GM18507 (cell line): Measurements from ENCODE around the gene TRAPPC12.

Source experiments
- DNase-seq: peaks from one replicate; pipeline ENCODE4 v3.0.0; 2011; ENCODE audit warnings: low read depth; ENCODE audit not compliant: insufficient read length; ENCODE audit errors: extremely low spot score
- FAIRE-seq: peaks from 2 replicates; lab custom pipeline; 2011; peaks lifted over from hg19 to GRCh38; lab: Jason Lieb, UNC

Gene TRAPPC12

DNA sequence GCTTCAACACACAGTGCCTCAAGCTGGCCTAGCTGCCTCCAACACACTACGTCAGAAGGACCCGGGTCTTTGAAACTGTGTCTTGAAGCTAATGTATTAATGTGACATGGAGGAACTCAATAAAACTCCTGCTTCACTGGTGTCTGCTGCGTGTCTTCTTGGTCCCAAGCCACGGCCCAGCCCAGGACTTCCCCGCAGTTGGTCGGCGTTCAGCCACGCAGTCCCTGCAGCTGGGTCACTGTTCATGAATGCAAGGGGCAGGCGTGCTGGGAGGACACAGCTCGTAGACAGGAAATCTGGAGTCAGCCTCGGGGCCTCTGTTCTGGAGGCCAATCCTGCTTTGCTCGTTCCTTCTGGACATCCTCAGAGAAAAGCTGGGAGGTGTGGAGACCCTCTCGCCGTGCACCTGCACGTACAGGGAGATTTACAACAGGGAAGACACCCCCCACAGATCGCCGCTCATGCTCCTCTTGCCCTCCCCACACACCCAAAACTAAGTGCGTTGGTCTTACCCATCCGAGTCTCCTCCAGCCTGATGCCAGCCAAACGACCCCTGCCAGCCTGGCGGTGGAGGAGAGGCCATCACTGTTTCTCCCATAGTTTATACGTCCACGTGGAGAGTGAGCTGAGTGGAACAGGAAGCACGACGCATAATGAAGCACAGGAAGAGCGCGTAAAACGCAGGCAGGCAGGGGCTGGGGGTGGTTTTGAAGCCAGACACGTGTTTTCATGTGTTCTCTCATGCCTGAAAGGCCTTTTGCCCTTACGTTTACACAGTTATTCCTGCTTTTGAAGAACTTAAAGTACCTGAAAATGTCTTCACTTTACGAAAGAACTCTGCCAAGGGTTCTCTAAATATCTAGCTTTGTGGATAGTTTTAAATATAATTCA is 100.2 kb downstream of the TRAPPC12 start:
- FAIRE-seq, result no peak
- DNase-seq, result no peak

DNA sequence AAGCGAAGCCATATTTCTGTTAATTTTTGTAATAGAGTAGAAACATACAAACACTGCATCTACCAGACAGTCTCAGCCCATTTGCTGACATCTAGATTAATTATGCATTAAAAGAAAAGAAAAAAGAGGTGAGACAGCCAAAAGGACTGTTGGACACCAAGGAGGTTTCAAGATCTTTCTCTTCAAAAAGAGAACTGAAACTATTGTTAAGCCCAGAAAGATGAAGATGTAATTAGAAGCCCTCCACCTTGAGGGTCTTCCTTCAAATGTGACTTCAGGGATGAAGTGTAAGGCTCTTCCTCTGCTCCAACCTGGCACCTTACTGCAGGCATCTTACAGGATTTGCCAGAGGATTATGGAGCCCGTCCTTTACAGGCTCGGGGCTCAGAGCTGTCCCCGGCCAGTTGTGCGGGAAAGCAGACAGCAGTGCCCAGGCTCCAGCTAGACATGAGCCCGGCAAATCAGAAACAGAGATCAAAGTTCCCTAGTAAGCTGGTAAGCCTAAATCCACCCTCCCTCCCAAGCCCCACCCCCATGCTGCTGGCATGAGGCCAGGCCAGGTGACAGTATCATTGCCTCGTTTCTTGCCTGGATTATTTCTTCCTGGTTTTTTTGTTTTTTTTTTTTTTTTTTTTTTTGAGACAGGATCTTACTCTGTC is 101.0 kb downstream of the TRAPPC12 start:
- DNase-seq (no peak), FAIRE-seq (peak; percentile 9)

- no peak for DNase-seq
- no peak for FAIRE-seq
Measured at GRCh38 chr2:3481011-3481400, 101.5 kb downstream of the TRAPPC12 start.

DNA sequence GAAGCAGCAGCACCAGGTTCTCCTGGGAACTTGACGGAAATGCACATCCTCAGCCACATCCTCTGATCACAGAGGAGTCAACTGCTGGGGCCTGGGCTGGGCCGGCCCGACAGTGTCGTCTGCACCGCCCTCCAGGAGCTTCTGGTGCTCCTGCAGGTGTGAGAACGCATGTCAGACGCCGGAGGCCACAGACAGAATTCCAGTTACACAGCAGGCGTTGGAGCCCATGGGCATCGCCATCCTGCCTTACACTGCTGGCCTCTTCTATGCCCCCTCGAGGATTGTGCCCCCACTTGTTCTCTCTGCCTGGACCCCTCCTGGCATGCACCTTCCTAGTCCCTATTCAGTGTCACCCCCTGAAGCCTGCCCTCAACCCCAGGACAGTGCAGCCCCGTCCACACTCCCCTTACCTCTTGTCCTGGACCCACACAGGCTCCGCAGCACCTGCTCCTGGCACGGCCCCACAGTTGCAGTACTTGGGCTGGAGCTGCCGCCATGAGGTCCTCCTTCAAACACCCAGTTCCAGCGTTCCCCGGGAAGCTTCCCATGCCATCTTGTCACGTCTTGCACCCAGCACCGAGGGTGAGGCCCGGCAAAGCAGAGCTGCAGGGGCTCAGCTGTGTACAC is 102.4 kb downstream of the TRAPPC12 start:
- DNase-seq (no peak), FAIRE-seq (no peak)

- no peak for DNase-seq
- FAIRE-seq, result no peak
Measured at GRCh38 chr2:3482363-3482821, 102.9 kb downstream of the TRAPPC12 start.

DNA sequence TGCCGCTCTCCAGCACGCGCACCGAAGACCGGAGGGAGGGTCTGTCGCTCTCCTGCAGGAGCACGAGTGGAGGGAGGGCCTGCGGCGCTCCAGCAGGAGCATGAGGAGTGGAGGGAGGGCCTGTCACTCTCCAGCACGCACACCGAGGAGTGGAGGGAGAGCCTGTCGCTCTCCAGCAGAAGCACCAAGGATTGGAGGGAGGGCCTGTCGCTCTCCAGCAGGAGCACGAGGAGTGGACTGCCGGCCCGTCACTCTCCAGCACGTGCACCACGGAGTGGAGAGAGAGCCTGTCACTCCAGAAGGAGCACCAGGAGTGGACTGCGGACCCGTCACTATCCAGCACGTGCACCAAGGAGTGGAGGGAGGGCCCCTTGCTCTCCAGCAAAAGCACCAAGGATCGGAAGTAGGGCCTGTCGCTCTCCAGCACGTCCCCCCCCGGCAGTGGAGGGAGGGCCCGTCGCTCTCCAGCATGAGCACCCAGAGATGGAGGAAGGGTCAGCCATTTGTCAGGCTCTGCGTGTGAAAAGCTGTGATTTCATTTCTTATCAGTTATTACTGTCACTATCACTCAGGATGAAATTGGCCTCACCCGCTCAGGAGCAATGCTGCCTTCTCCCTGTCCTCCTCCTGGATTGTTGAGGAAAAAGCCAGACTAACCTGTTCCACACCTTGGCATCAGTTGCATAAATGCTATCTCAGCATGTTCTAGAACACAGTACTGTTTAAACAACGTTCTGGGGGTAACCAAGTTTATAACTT is 103.9 kb downstream of the TRAPPC12 start:
- no peak for FAIRE-seq

DNA sequence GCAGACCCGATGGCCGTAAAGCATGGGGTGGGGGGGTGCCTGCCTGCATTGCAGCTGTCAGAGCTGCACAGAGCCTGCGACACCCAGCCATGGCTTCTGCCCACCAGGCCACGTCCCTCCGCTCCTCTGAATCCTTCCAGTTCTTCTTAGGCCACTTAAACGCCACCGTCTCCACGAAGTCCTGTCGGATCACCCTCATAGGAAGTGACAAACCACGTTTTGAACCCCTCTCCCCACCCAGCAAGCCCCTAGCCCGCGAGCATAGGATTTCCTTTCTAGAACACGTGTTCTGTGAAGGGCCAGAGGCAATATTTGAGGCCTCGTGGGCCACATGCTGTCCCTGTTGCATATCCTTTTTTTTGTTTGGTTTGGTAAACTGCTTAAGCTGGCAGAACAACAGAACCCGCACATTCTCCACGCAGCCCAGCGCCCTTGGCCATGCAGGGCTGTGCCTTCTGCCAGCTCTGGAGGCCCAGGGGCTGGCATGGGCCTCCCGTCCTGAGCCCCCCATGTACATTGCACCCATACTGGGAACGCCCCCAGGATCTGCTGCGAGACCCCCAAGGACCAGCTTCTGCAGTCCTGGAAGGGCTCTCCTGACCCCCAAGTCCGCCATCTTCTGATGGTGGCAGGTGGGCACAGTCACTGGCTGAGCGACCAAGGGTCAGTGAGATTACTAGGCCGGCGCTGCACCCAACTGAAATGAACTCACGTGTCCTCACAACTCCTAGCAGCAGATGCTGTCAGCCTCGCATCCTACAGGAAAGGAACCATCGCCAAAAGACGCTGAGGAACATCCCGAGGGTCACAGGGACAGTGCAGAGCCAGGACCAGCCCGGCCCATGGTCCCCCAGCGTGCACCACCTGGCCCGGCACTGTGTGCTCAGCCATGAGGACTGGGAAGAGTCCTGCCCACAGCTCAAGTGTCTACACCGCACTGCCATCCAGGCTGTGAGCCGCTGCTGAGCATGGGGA is 104.8 kb downstream of the TRAPPC12 start:
- no peak for FAIRE-seq

More for the DNA sequence above, 103.9 kb downstream of the TRAPPC12 start:
- DNase-seq, result no peak

GRCh38 chr2:3485166-3485565 is 105.7 kb downstream of the TRAPPC12 start:
- DNase-seq (no peak), FAIRE-seq (no peak)

More for the DNA sequence above, 104.8 kb downstream of the TRAPPC12 start:
- no peak for DNase-seq

DNA sequence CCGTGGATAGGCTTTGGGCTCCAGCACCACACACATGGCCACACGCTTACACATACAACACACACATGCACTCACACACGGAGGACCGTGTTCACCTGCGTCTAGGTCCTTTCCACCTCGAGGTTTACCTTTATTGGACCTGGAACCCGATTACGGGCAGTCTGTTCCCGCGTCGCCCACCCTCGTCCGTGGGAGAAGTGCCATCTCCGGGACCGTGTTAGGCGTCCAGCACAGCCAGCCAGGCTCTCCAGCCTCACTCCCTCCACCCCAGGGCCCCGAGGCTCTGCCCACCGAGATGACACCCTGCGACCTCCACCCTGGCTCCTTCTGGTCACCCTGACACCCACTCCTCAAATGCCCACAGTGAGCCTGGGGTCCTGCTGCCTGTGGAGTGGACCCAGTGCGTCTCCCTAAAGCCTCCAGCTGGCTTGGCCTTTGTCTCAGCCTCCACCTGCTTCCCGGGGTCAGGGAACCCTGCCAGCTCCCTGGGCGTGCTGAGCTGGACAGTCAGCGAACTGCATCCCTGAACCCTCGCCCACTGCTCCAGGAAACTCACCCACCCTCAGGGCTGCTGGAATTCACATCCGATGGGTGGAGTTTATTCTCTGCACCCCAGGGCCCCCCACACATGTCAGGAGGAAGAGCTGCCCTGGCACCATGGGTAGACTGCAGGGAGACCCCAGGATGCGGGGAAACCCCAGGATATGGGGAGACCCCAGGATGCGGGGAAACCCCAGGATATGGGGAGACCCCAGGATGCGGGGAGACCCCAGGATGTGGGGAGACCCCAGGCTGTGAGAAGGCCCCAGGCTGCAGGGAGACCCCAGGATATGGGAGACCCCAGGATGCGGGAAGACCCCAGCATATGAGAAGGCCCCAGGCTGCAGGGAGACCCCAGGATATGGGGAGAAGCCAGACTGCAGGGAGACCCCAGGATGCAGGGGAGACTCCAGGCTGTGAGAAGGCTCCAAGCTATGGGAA is 106.8 kb downstream of the TRAPPC12 start:
- no peak for FAIRE-seq
- no peak for DNase-seq

- DNase-seq, result no peak
- no peak for FAIRE-seq
Measured at GRCh38 chr2:3487028-3487425, 107.5 kb downstream of the TRAPPC12 start.

DNA sequence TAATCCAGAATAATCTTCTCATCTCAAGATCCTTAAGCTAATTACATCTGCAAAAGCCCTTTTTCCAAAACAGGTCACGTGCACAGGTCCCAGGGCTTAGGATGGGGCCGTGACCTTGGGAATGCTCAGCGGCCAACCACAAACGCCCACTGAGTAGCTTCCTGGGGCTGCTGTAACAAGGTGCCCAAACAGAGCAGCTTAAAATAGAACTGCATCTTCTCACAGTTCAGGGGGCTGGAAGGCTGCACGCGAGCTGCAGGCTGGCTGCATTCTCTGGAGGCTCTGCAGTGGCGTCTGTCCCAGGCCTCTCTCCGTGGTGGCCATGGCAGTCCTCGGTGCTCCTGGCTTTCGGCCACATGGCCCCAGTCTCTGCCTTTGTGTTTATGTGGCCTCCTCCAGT is 107.9 kb downstream of the TRAPPC12 start:
- DNase-seq (no peak), FAIRE-seq (no peak)

DNA sequence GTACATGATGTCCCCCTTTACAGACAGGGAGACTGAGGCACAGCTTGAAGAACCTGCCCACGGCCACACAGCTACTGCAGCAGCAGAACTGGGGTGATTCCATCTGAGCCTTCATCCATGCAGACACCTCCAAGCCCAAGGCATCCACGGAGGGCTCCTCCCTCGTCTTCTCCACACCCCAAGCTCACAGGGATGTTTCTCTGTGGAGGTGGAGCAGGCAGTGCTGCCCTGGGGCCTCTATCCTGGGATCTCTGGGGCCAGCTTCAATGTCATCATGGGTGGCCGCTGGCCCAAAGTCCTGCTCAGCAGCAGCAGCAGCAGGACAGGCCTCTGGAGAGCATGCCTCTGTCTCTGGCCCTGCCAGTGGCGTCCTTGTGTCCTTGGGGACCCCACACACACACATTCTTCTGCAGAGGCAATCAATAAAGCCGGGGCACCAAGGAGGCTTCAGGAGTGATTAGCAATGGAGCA is 108.6 kb downstream of the TRAPPC12 start:
- FAIRE-seq (no peak), DNase-seq (no peak)

GRCh38 chr2:3488855-3489763 is 109.6 kb downstream of the TRAPPC12 start:
- no peak for DNase-seq
- no peak for FAIRE-seq

- DNase-seq, result no peak
- FAIRE-seq, result no peak
Measured at GRCh38 chr2:3489764-3490115, 110.2 kb downstream of the TRAPPC12 start.

DNA sequence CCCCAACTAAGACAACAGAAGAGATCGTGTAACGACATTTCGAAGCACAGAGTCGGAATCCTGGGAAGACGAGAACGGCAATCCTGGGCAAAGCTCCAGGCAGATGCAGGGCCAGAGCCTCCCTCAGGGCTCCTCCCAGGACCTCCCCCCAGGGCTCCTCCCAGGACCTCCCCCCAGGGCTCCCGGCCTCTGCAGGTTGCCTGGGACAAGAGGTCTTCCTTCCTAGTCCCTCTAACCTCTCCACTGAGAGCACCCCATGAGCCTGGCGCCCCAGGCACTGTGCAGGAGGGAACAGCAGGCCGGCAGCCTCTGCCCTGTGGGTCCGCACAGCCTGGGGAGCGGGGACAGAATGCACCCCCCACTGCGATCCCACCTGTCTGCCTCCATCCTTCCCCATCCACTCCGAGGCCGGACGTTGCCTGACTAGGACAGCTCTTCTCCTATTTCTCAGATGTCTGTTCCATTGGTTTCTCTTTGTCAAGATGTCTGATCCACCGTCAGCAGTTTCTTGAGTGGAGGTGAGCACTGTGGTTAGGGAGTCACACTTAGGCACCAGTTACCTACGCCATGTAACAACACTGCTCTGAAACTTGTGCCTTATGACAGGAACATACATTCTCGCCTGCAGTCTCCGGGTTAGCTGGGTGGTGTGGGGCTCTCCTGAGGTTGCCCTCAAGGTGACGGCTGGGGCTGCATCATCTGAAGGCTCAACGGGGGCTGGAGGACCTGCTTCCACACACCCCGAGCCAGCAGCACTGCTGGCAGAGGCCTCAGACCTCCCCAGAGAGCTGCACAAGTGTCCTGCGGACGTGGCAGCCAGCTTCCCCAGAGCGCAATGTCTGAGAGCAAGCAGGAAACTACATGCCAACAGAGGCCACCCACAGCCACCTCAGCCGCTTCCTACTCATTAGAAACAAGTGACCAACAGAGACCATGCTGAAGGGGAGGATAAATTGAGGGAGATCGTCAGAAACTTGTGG is 111.0 kb downstream of the TRAPPC12 start:
- FAIRE-seq (no peak), DNase-seq (no peak)
